ENCODE results near the gene INSC. TPM values are rescaled to one million over a fixed set of nuclear protein-coding genes. Genes with fewer than 3 reads are reported as not detected.

INSC gene
- total and polyA plus RNA-seq, 2 experiments from 2014 or later = 0.97 to 1.5 TPM

- DNase-seq (ENCODE audit: low spot score) (no peak), ATAC-seq (no peak)
- Histone ChIP-seq H3K27me3 (ENCODE audit: insufficient read depth) (no peaks in the 10 kb centered on the region), H3K79me2 (replicated peaks; ENCODE audit: insufficient read depth) (no peaks in the 10 kb centered on the region), H3K4me1 (ENCODE audit: insufficient read depth) (peaks cover 12% of the 10 kb centered on the region; the same call in 1 of the 2 replicates), H4K20me1 (replicated peaks; ENCODE audit: insufficient read depth) (no peaks in the 10 kb centered on the region), H3K4me3 (no peak overlapping the region), H3K27ac (ENCODE audit: low read depth) (no peak overlapping the region), H2AFZ (no peak overlapping the region), H3K9me2 (ENCODE audit: insufficient read depth) (0 out of 2 replicates have a peak, but pooled peaks cover 5% of the 10 kb centered on the region), H3F3A (replicated peaks; ENCODE audit: low read depth) (no peaks in the 10 kb centered on the region), H3K4me2 (no peak overlapping the region), H3K36me3 (ENCODE audit: insufficient read depth) (no peaks in the 10 kb centered on the region)
- H3K36me3 Mint-ChIP-seq (ENCODE audit: low read depth) = no peaks in the 10 kb centered on the region
- H3K4me1 Mint-ChIP-seq = peaks cover 8% of the 10 kb centered on the region; the same call in 2 of the 3 replicates
- no peaks in the 10 kb centered on the region for H3K27me3 Mint-ChIP-seq (ENCODE audit: insufficient read depth, low read depth, poor library complexity)
- no peaks in the 10 kb centered on the region for H3K9me3 Mint-ChIP-seq
- no peak for TF ChIP-seq ZNF331 (CRISPR knock-in tag; IDR thresholded peaks at IDR 0.05; ENCODE audit: low read depth)
- no peak for TF ChIP-seq ZNF462 (CRISPR knock-in tag; IDR thresholded peaks at IDR 0.05)
- TF ChIP-seq EZH2phosphoT487 (IDR thresholded peaks at IDR 0.05; ENCODE audit: unreplicated experiment) = no peak
- no peak for TF ChIP-seq ETS1 (IDR thresholded peaks at IDR 0.05)
- no peak for TF ChIP-seq JUNB (IDR thresholded peaks at IDR 0.05; ENCODE audit: unreplicated experiment)
- TF ChIP-seq STAT1 (IDR thresholded peaks at IDR 0.05; ENCODE audit: unreplicated experiment) = no peak
- no peak for TF ChIP-seq POLR2AphosphoS5 (IDR thresholded peaks at IDR 0.05; ENCODE audit: low read depth)
- no peak for TF ChIP-seq CREB1 (CRISPR knock-in tag; IDR thresholded peaks at IDR 0.05; ENCODE audit: low read depth)
- TF ChIP-seq NANOG (IDR thresholded peaks at IDR 0.05; ENCODE audit: borderline replicate concordance) = no peak
- no peak for TF ChIP-seq REST (IDR thresholded peaks at IDR 0.05; ENCODE audit: unreplicated experiment)
- TF ChIP-seq ZNF114 (CRISPR knock-in tag; IDR thresholded peaks at IDR 0.05) = no peak
- TF ChIP-seq EZH2 (IDR thresholded peaks at IDR 0.05; ENCODE audit: low read depth, unreplicated experiment) = no peak
- no peak for TF ChIP-seq CTCF (conservative IDR thresholded peaks at IDR 0.05; ENCODE audit: low read depth in 2 of 2)
- no peak overlapping the region for H3K4me3 Mint-ChIP-seq
- H3K27ac Mint-ChIP-seq = no peak overlapping the region
These were observed 75.1 kb downstream of the INSC start for GRCh38 chr11:15189641-15190365.

Data from GM23338 (cell line).